Calu3 (cell line): ENCODE results near the gene PAX5. TPM values are rescaled to one million over a fixed set of nuclear protein-coding genes. Genes with fewer than 3 reads are reported as not detected.

Experiments
- BruUV-seq: library from RNA; stranded (reverse); fragments of 400-500 nt; replicated peaks from 2 replicates; lab custom pipeline; 2021; lab: Mats Ljungman, UMichigan
- CTCF ChIA-PET: fragments of 300-600 bp; sonication (Branson Sonifier 250); formaldehyde crosslinking; loops from one replicate; lab custom pipeline; 2022; ENCODE audit warnings: antibody characterized with exemption; lab: Charles Lee
- DNase-seq: peaks from one replicate; pipeline ENCODE4 v3.0.0; 2022
- H3K27ac Mint-ChIP-seq: one replicate; pipeline ENCODE4 v1.8.0; 2022; ENCODE audit warnings: mixed read lengths; ENCODE audit not compliant: unreplicated experiment
- H3K27me3 Mint-ChIP-seq: one replicate; pipeline ENCODE4 v1.8.0; 2022; ENCODE audit warnings: mixed read lengths; ENCODE audit not compliant: unreplicated experiment
- H3K36me3 Mint-ChIP-seq: one replicate; pipeline ENCODE4 v1.8.0; 2022; ENCODE audit warnings: mild to moderate bottlenecking, moderate library complexity, mixed read lengths; ENCODE audit not compliant: insufficient read depth, unreplicated experiment
- H3K4me1 Mint-ChIP-seq: one replicate; pipeline ENCODE4 v1.8.0; 2022; ENCODE audit warnings: mild to moderate bottlenecking, low read depth, mixed read lengths; ENCODE audit not compliant: unreplicated experiment
- H3K4me3 Mint-ChIP-seq: one replicate; pipeline ENCODE4 v1.8.0; 2022; ENCODE audit warnings: mild to moderate bottlenecking, low read depth, moderate library complexity, mixed read lengths; ENCODE audit not compliant: unreplicated experiment
- H3K9me3 Mint-ChIP-seq: one replicate; pipeline ENCODE4 v1.8.0; 2022; ENCODE audit warnings: low read depth, mixed read lengths; ENCODE audit not compliant: unreplicated experiment
- intact Hi-C: fragments of 100-400 bp; cut with micrococcal nuclease; formaldehyde crosslinking; loops from one replicate; pipeline ENCODE4 v1.10.0; 2022; ENCODE audit not compliant: unreplicated experiment
- total RNA-seq: library from RNA; stranded (reverse); gene quantifications from 2 replicates; pipeline ENCODE4 v1.2.3, GENCODE V29; 2022
- TF ChIP-seq, protein P1 (sequence below): fragments of 200-600 bp; IDR thresholded peaks from one replicate; pipeline ENCODE4 v1.8.0; 2022; ENCODE audit warnings: antibody characterized with exemption; ENCODE audit not compliant: unreplicated experiment

The PAX5 gene
- total RNA-seq, 1 experiment from 2014 or later, result not detected

DNA sequence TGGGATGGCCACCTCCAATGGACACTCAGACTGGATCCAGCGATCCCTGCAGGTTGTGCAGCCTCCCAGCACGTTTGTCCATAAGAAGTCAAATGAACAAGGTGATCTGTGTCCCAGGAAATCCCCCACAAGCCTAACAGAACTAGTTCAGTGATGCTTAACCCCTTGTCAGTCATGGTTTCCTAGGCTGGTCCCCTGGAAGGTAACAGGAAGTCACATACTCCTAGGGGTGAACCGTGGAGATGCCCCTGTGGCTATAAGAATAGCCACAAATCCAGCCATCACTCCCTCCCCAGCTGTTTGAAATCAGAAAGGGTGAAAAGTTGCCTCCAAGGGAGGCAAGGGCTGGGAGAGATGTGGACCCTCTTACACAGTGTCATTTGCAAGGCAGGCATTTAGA, 22.5 kb downstream of the PAX5 start:
- DNase-seq, result no peak
- no peaks in the 10 kb centered on the region for H3K36me3 Mint-ChIP-seq
- TF ChIP-seq, protein P1, sequence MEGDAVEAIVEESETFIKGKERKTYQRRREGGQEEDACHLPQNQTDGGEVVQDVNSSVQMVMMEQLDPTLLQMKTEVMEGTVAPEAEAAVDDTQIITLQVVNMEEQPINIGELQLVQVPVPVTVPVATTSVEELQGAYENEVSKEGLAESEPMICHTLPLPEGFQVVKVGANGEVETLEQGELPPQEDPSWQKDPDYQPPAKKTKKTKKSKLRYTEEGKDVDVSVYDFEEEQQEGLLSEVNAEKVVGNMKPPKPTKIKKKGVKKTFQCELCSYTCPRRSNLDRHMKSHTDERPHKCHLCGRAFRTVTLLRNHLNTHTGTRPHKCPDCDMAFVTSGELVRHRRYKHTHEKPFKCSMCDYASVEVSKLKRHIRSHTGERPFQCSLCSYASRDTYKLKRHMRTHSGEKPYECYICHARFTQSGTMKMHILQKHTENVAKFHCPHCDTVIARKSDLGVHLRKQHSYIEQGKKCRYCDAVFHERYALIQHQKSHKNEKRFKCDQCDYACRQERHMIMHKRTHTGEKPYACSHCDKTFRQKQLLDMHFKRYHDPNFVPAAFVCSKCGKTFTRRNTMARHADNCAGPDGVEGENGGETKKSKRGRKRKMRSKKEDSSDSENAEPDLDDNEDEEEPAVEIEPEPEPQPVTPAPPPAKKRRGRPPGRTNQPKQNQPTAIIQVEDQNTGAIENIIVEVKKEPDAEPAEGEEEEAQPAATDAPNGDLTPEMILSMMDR, result no peak
- intact Hi-C loops, result no loop called here
- no peaks in the 10 kb centered on the region for H3K4me1 Mint-ChIP-seq
- H3K27me3 Mint-ChIP-seq, result peaks cover 27% of the 10 kb centered on the region
- no peak overlapping the region for H3K4me3 Mint-ChIP-seq
- H3K9me3 Mint-ChIP-seq, result no peaks in the 10 kb centered on the region
- H3K27ac Mint-ChIP-seq, result no peak overlapping the region
- no TSS peak for BruUV-seq
- CTCF ChIA-PET, result no interaction called here

DNA sequence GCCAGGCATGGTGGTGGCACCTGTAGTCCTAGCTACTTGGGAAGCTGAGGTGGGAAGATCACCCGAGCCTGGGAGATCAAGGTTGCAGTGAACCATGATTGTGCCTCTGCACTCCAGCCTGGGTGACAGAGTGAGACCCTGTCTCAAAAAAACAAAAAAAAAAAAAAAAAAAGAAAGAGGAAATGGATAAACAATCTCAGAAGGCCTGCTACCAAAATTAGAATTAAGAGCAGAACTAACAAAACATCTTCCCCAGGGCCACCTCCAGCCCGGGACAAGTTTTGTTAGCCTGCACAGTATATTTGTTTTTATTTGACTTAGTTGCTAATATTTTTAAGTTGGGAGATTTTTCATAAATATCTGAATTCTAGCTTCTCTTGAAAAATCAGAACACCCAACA, 23.1 kb downstream of the PAX5 start:
- peaks cover 27% of the 10 kb centered on the region for H3K27me3 Mint-ChIP-seq
- DNase-seq, result no peak
- no peak overlapping the region for H3K27ac Mint-ChIP-seq
- TF ChIP-seq, protein P1, result no peak
- H3K36me3 Mint-ChIP-seq, result no peaks in the 10 kb centered on the region
- H3K4me3 Mint-ChIP-seq, result no peak overlapping the region
- BruUV-seq, result no TSS peak
- intact Hi-C loops, result no loop called here
- H3K4me1 Mint-ChIP-seq, result no peaks in the 10 kb centered on the region
- no peaks in the 10 kb centered on the region for H3K9me3 Mint-ChIP-seq
- CTCF ChIA-PET, result no interaction called here

DNA sequence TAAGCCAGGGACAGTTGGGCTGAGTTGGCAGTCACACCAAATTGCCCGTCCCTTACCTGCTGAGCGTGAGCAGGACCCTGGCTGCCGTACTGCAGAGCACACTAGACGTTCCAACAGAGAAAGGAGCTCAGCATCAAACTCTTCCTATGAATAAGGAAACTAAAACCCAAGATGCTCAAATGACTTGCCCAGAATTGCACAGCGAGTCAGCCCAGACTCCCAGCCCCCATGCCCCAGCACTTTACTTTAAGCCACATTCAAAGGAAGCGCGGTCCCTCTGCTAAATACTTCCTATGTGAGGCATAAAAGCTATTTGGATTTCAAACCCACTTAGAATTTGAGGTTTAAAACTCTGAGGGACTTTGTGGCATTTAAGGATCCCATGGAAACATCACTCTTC, 23.9 kb downstream of the PAX5 start:
- Mint-ChIP-seq H3K4me3 (no peak overlapping the region), H3K36me3 (no peaks in the 10 kb centered on the region), H3K9me3 (no peaks in the 10 kb centered on the region), H3K4me1 (no peaks in the 10 kb centered on the region), H3K27me3 (peaks cover 33% of the 10 kb centered on the region), H3K27ac (no peak overlapping the region)
- CTCF ChIA-PET, result interaction anchor here (0.6 kb wide), 1 partner anchor 330 kb away, joined by 4 read pairs; no protein-coding TSS in a partner anchor
- intact Hi-C loops, result no loop called here
- no TSS peak for BruUV-seq
- TF ChIP-seq, protein P1, result no peak
- DNase-seq, result no peak

DNA sequence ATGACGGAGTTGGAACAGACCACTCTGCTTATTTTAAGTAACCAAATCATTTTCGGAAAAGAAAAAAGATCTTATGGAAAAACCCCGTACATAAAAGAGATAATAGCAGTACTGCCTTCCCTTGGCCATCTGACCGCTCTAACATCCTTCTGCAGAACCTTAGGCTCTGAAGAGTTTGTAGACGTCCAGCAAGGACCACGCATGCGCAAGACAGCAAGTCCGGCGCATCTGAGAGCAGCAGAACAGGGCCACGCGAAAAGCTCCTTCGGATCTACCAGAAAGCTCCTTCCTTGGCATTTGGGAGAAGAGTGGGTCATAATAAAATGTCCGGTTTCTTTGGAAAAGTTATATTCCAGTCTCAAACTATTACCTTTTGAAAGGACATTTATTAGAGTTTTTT, 26.8 kb downstream of the PAX5 start:
- Mint-ChIP-seq H3K4me1 (no peaks in the 10 kb centered on the region), H3K27me3 (peaks cover 24% of the 10 kb centered on the region), H3K4me3 (no peak overlapping the region), H3K36me3 (no peaks in the 10 kb centered on the region), H3K9me3 (no peaks in the 10 kb centered on the region), H3K27ac (no peak overlapping the region)
- CTCF ChIA-PET, result no interaction called here
- intact Hi-C loops, result no loop called here
- DNase-seq, result no peak
- TF ChIP-seq, protein P1, result no peak
- BruUV-seq, result no TSS peak
